ENCODE results near the gene C2CD4B.

The C2CD4B gene

GRCh38 chr15:62164014-62164395 lies 1.1 kb downstream of the C2CD4B start:
- Histone ChIP-seq H3K4me2 (no peak overlapping the region), H3K4me3 (no peak overlapping the region)

GRCh38 chr15:62163397-62164013 lies 1.6 kb downstream of the C2CD4B start:
- Histone ChIP-seq H3K36me3 (no peaks in the 10 kb centered on the region), H3K27me3 (no peaks in the 10 kb centered on the region), H3K9me3 (replicated peaks in 1 of 11) (peaks cover 23 to 36% (median 30%) of the 10 kb centered on the region in 11 experiments), H3K4me3 (no peak overlapping the region), H3K9ac (no peak overlapping the region), H4K20me1 (no peaks in the 10 kb centered on the region), H3K27ac (no peak overlapping the region), H3K4me1 (peaks cover 9 to 16% (median 11%) of the 10 kb centered on the region in 10 experiments; a peak in 19 of 20 replicates), H3K4me2 (no peak overlapping the region)
- no peak for TF ChIP-seq Cebpa-rat (IDR thresholded peaks at IDR 0.05)

More at GRCh38 chr15:62164014-62164395, 1.1 kb downstream of the C2CD4B start:
- no peak overlapping the region for H3K9ac ChIP-seq
- H3K27ac ChIP-seq: no peak overlapping the region
- H3K36me3 ChIP-seq: no peaks in the 10 kb centered on the region
- H3K27me3 ChIP-seq: no peaks in the 10 kb centered on the region
- H3K9me3 ChIP-seq (replicated peaks in 1 of 11): peaks cover 23 to 32% (median 26%) of the 10 kb centered on the region in 11 experiments
- no peaks in the 10 kb centered on the region for H4K20me1 ChIP-seq
- TF ChIP-seq Cebpa-rat (IDR thresholded peaks at IDR 0.05): no peak
- peaks cover 9 to 16% (median 11%) of the 10 kb centered on the region in 10 experiments; a peak in 19 of 20 replicates for H3K4me1 ChIP-seq

GRCh38 chr15:62153228-62153627 lies 11.9 kb downstream of the C2CD4B start:
- no peak overlapping the region for H3K27ac ChIP-seq
- no peaks in the 10 kb centered on the region for H4K20me1 ChIP-seq
- no peak overlapping the region for H3K4me3 ChIP-seq
- no peak overlapping the region for H3K9ac ChIP-seq
- H3K4me2 ChIP-seq: no peak overlapping the region
- no peak for TF ChIP-seq Cebpa-rat (IDR thresholded peaks at IDR 0.05)
- H3K36me3 ChIP-seq: no peaks in the 10 kb centered on the region
- H3K27me3 ChIP-seq: no peaks in the 10 kb centered on the region
- peaks cover 10 to 14% (median 13%) of the 10 kb centered on the region in 11 experiments for H3K9me3 ChIP-seq (replicated peaks in 1 of 11)
- peaks cover 0 to 11% (median 0%) of the 10 kb centered on the region in 10 experiments; a peak in 4 of 20 replicates for H3K4me1 ChIP-seq

GRCh38 chr15:62150445-62150844 lies 14.6 kb downstream of the C2CD4B start:
- Histone ChIP-seq H3K4me3 (no peak overlapping the region), H3K27ac (no peak overlapping the region), H3K36me3 (no peaks in the 10 kb centered on the region), H3K4me1 (peaks cover 0 to 11% (median 0%) of the 10 kb centered on the region in 10 experiments; a peak in 4 of 20 replicates), H3K4me2 (peak overlapping the region in 3 of 11 experiments; percentile 14 to 32 (median 16); a peak in 3 of 22 replicates), H3K9ac (no peak overlapping the region), H3K27me3 (no peaks in the 10 kb centered on the region), H4K20me1 (no peaks in the 10 kb centered on the region), H3K9me3 (replicated peaks in 1 of 11) (no peaks in the 10 kb centered on the region)
- no peak for TF ChIP-seq Cebpa-rat (IDR thresholded peaks at IDR 0.05)

- TF ChIP-seq Cebpa-rat (IDR thresholded peaks at IDR 0.05): no peak
- Histone ChIP-seq H3K4me1 (peaks cover 0 to 11% (median 0%) of the 10 kb centered on the region in 10 experiments; a peak in 4 of 20 replicates), H3K27ac (no peak overlapping the region), H3K4me3 (no peak overlapping the region), H3K9me3 (replicated peaks in 1 of 11) (no peaks in the 10 kb centered on the region), H3K4me2 (no peak overlapping the region), H3K9ac (no peak overlapping the region), H3K27me3 (no peaks in the 10 kb centered on the region), H3K36me3 (no peaks in the 10 kb centered on the region), H4K20me1 (no peaks in the 10 kb centered on the region)
Measured at GRCh38 chr15:62149729-62150128, 15.4 kb downstream of the C2CD4B start.

- no peak overlapping the region for H3K9ac ChIP-seq
- H3K36me3 ChIP-seq: no peaks in the 10 kb centered on the region
- no peak overlapping the region for H3K4me2 ChIP-seq
- no peaks in the 10 kb centered on the region for H4K20me1 ChIP-seq
- no peak overlapping the region for H3K27ac ChIP-seq
- no peaks in the 10 kb centered on the region for H3K27me3 ChIP-seq
- TF ChIP-seq Cebpa-rat (IDR thresholded peaks at IDR 0.05): no peak
- no peak overlapping the region for H3K4me3 ChIP-seq
- peaks cover 0 to 17% (median 0%) of the 10 kb centered on the region in 10 experiments; a peak in 7 of 20 replicates for H3K4me1 ChIP-seq
- H3K9me3 ChIP-seq (replicated peaks in 1 of 11): 0 out of 22 replicates have a peak, but pooled peaks cover 0 to 4% (median 0%) of the 10 kb centered on the region in 11 experiments
Measured at GRCh38 chr15:62147551-62147950, 17.5 kb downstream of the C2CD4B start.

GRCh38 chr15:62147149-62147548 lies 17.9 kb downstream of the C2CD4B start:
- Histone ChIP-seq H4K20me1 (no peaks in the 10 kb centered on the region), H3K4me1 (peaks cover 0 to 21% (median 0%) of the 10 kb centered on the region in 10 experiments; a peak in 7 of 20 replicates), H3K9ac (no peak overlapping the region), H3K4me3 (no peak overlapping the region), H3K27me3 (no peaks in the 10 kb centered on the region), H3K27ac (no peak overlapping the region), H3K36me3 (no peaks in the 10 kb centered on the region), H3K4me2 (no peak overlapping the region), H3K9me3 (replicated peaks in 1 of 11) (0 out of 22 replicates have a peak, but pooled peaks cover 0 to 4% (median 0%) of the 10 kb centered on the region in 11 experiments)
- no peak for TF ChIP-seq Cebpa-rat (IDR thresholded peaks at IDR 0.05)

- H3K27me3 ChIP-seq: no peaks in the 10 kb centered on the region
Measured at GRCh38 chr15:62145015-62145735, 19.9 kb downstream of the C2CD4B start.

GRCh38 chr15:62142736-62143135 lies 22.3 kb downstream of the C2CD4B start:
- Histone ChIP-seq H3K4me1 (peaks cover 0 to 53% (median 0%) of the 10 kb centered on the region in 10 experiments; a peak in 6 of 20 replicates), H3K27me3 (no peaks in the 10 kb centered on the region), H3K27ac (peak overlapping the region in 3 of 11 experiments; percentile 62 to 85 (median 81); a peak in 5 of 22 replicates), H4K20me1 (no peaks in the 10 kb centered on the region), H3K4me3 (no peak overlapping the region), H3K36me3 (no peaks in the 10 kb centered on the region), H3K9ac (peak overlapping the region in 3 of 11 experiments; percentile 69 to 71 (median 70); a peak in 6 of 22 replicates), H3K4me2 (peak overlapping the region in 3 of 11 experiments; percentile 72 to 86 (median 84); a peak in 6 of 22 replicates), H3K9me3 (replicated peaks in 1 of 11) (0 out of 22 replicates have a peak, but pooled peaks cover 0 to 4% (median 0%) of the 10 kb centered on the region in 11 experiments)
- no peak for TF ChIP-seq Cebpa-rat (IDR thresholded peaks at IDR 0.05)

More at GRCh38 chr15:62145015-62145735, 19.9 kb downstream of the C2CD4B start:
- Histone ChIP-seq H3K36me3 (no peaks in the 10 kb centered on the region), H3K4me1 (peaks cover 0 to 34% (median 0%) of the 10 kb centered on the region in 10 experiments; a peak in 7 of 20 replicates), H3K4me2 (no peak overlapping the region), H3K27ac (no peak overlapping the region), H3K9me3 (replicated peaks in 1 of 11) (0 out of 22 replicates have a peak, but pooled peaks cover 0 to 4% (median 0%) of the 10 kb centered on the region in 11 experiments), H4K20me1 (no peaks in the 10 kb centered on the region), H3K9ac (no peak overlapping the region), H3K4me3 (no peak overlapping the region)
- no peak for TF ChIP-seq Cebpa-rat (IDR thresholded peaks at IDR 0.05)
